A673 (cell line): ENCODE results near the gene NRXN3. TPM values are rescaled to one million over a fixed set of nuclear protein-coding genes. Genes with fewer than 3 reads are reported as not detected.

Experiments used
- BruUV-seq: library from RNA; stranded (reverse); fragments of 400-500 nt; replicated peaks from 2 replicates; lab custom pipeline; 2021; lab: Mats Ljungman, UMichigan
- CTCF ChIA-PET: fragments of 300-600 bp; sonication (Branson Sonifier 250); formaldehyde crosslinking; loops from one replicate; lab custom pipeline; 2022; ENCODE audit warnings: antibody characterized with exemption; lab: Charles Lee
- POLR2A ChIA-PET: fragments of 300-600 bp; sonication (Branson Sonifier 250); formaldehyde crosslinking; loops from one replicate; lab custom pipeline; 2022; ENCODE audit warnings: antibody characterized with exemption; ENCODE audit not compliant: low non-redundant PET; lab: Charles Lee
- DNase-seq: peaks from one replicate; pipeline ENCODE4 v3.0.0-alpha.2; 2015; ENCODE audit warnings: low spot score
- H3K27ac ChIP-seq: fragments of 200-600 bp; sonication (generic); 2 replicates; pipeline ENCODE4 v1.5.1; 2016; ENCODE audit warnings: mixed run types, low read depth, mild to moderate bottlenecking, mixed read lengths, antibody characterized with exemption, low read length; ENCODE audit not compliant: poor library complexity, severe bottlenecking
- H3K27me3 ChIP-seq: fragments of 200-600 bp; sonication (generic); replicated peaks from 2 replicates; pipeline ENCODE4 v1.6.1; 2017; ENCODE audit warnings: mixed run types, low read depth, mild to moderate bottlenecking, mixed read lengths, antibody characterized with exemption, low read length; ENCODE audit not compliant: insufficient read depth, poor library complexity
- H3K36me3 ChIP-seq: fragments of 200-600 bp; sonication (generic); 2 replicates; pipeline ENCODE4 v1.6.1; 2016; ENCODE audit warnings: mixed run types, mild to moderate bottlenecking, mixed read lengths, antibody characterized with exemption, low read length; ENCODE audit not compliant: insufficient read depth, poor library complexity, severe bottlenecking
- H3K4me1 ChIP-seq: fragments of 200-600 bp; sonication (generic); 2 replicates; pipeline ENCODE4 v1.6.1; 2017; ENCODE audit warnings: mixed run types, mild to moderate bottlenecking, mixed read lengths, antibody characterized with exemption, low read length; ENCODE audit not compliant: insufficient read depth, poor library complexity, severe bottlenecking
- H3K4me3 ChIP-seq: fragments of 200-600 bp; sonication (generic); 2 replicates; pipeline ENCODE4 v1.5.1; 2016; ENCODE audit warnings: low read depth, mixed run types, mild to moderate bottlenecking, mixed read lengths, low read length; ENCODE audit not compliant: poor library complexity, severe bottlenecking
- H3K9me3 ChIP-seq: fragments of 200-600 bp; sonication (generic); 2 replicates; pipeline ENCODE4 v1.6.1; 2016; ENCODE audit warnings: mixed run types, low read depth, mild to moderate bottlenecking, mixed read lengths, antibody characterized with exemption, low read length; ENCODE audit not compliant: poor library complexity, severe bottlenecking
- CTCF ChIP-seq: fragments of 300-800, 200-600 bp; sonication (generic); conservative IDR thresholded peaks from 2 replicates; pipeline ENCODE4 v1.5.1; 2017; ENCODE audit warnings: low read depth, mild to moderate bottlenecking, antibody characterized with exemption, low read length, moderate library complexity, mixed read lengths
- EZH2 ChIP-seq: fragments of 200-600 bp; sonication (generic); IDR thresholded peaks from 2 replicates; pipeline ENCODE4 v1.6.1; 2017; ENCODE audit warnings: borderline replicate concordance, low read depth, mild to moderate bottlenecking, mixed read lengths, antibody characterized with exemption, low read length; ENCODE audit not compliant: poor library complexity, severe bottlenecking
- intact Hi-C: fragments of 100-400 bp; cut with micrococcal nuclease; formaldehyde crosslinking; loops from one replicate; pipeline ENCODE4 v1.10.0; 2022; ENCODE audit not compliant: unreplicated experiment
- total RNA-seq: library from RNA; stranded (reverse); gene quantifications from 2 replicates; pipeline ENCODE4 v1.2.3, GENCODE V29; 2021

NRXN3 gene
- total RNA-seq, 1 experiment from 2014 or later, result 0.21 TPM

GRCh38 chr14:79448960-79449359, 1278.8 kb downstream of the NRXN3 start:
- POLR2A ChIA-PET, result no interaction called here
- BruUV-seq, result no TSS peak
- CTCF ChIA-PET, result no interaction called here

GRCh38 chr14:79451601-79452000, 1281.4 kb downstream of the NRXN3 start:
- POLR2A ChIA-PET, result no interaction called here

More at GRCh38 chr14:79448960-79449359, 1278.8 kb downstream of the NRXN3 start:
- intact Hi-C loops, result no loop called here
- TF ChIP-seq EZH2 (no peak), CTCF (no peak)
- Histone ChIP-seq H3K9me3 (no peaks in the 10 kb centered on the region), H3K4me3 (no peak overlapping the region), H3K27me3 (peaks cover 4% of the 10 kb centered on the region), H3K27ac (no peak overlapping the region), H3K4me1 (no peaks in the 10 kb centered on the region), H3K36me3 (no peaks in the 10 kb centered on the region)
- DNase-seq, result no peak

GRCh38 chr14:79453276-79453675, 1283.1 kb downstream of the NRXN3 start:
- Histone ChIP-seq H3K9me3 (no peaks in the 10 kb centered on the region), H3K27me3 (no peaks in the 10 kb centered on the region), H3K36me3 (no peaks in the 10 kb centered on the region), H3K4me3 (no peak overlapping the region), H3K27ac (no peak overlapping the region), H3K4me1 (no peaks in the 10 kb centered on the region)
- BruUV-seq, result no TSS peak
- ChIA-PET CTCF (no interaction called here), POLR2A (no interaction called here)
- TF ChIP-seq EZH2 (no peak), CTCF (no peak)
- intact Hi-C loops, result no loop called here
- DNase-seq, result no peak

More at GRCh38 chr14:79451601-79452000, 1281.4 kb downstream of the NRXN3 start:
- Histone ChIP-seq H3K27me3 (peaks cover 4% of the 10 kb centered on the region), H3K4me1 (no peaks in the 10 kb centered on the region), H3K4me3 (no peak overlapping the region), H3K9me3 (no peaks in the 10 kb centered on the region), H3K27ac (no peak overlapping the region), H3K36me3 (no peaks in the 10 kb centered on the region)
- TF ChIP-seq EZH2 (no peak), CTCF (no peak)
- intact Hi-C loops, result no loop called here
- BruUV-seq, result no TSS peak
- CTCF ChIA-PET, result no interaction called here
- DNase-seq, result no peak
